ENCODE measurements around the gene CXCL11.
"Not testable (repeated sequence)": the region's sequence is repeated elsewhere in the genome, so short reads cannot be mapped to it uniquely, and the experiment has no call there.

The CXCL11 gene

DNA sequence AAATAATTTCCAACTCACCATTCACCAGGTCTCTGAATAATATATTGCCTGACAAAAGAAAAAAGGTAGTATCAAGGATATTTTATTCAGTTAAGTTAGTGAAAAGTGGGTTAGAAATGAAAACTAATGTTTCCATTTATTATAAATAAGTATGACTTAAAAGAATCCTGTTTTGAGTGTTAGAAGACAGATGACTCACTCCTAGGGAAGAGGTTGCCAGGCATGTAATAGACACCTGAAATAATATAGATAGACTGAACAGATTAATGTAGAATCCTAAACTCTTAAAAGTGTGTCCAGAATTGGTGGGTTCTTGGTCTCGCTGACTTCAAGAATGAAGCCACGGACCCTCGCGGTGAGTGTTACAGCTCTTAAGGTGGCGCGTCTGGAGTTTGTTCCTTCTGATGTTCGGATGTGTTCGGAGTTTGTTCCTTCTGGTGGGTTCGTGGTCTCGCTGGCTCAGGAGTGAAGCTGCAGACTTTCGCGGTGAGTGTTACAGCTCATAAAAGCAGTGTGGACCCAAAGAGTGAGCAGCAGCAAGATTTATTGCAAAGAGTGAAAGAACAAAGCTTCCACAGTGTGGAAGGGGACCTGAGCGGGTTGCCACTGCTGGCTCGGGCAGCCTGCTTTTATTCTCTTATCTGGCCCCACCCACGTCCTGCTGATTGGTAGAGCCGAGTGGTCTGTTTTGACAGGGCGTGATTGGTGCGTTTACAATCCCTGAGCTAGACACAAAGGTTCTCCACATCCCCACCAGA, 6.5 kb upstream of the CXCL11 start:
- not testable (repeated sequence) for DNase-seq (ENCODE audit: low spot score)

DNA sequence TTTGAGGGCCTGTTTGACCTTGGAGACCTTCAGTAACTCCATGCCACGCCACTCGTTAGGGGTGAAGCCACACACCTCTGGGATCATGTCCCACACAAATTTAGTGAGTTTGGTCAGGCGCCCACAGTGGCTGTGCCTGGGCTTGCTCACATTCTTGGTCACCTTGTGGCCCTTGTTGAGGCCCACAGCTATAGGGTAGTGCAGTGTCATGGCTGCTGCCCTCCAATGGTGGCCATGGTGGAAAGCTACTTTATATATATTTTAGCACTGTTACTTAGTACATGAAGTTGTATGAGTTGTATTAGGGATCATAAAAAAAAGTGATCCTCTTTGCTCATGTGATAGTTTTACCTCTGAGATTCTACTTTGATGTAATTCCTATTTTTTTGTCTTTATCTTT, 985 bp upstream of the CXCL11 start:
- no peak for DNase-seq (ENCODE audit: low spot score)

DNA sequence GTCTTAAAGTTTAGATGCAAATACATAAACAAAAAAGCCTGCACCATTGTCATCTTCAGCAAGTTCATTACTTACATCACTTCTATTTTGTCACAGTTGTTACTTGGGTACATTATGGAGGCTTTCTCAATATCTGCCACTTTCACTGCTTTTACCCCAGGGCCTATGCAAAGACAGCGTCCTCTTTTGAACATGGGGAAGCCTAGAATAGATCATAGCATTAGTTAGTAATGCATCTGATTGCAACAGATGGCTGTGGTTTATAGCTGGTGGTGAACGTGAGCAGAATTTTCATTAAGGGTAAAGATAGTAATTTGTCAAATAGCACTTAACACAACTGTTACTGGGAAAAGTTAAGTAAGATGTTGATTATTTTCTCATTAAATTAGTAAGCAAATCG, 729 bp downstream of the CXCL11 start:
- DNase-seq (ENCODE audit: low spot score): peak; percentile 59

DNA sequence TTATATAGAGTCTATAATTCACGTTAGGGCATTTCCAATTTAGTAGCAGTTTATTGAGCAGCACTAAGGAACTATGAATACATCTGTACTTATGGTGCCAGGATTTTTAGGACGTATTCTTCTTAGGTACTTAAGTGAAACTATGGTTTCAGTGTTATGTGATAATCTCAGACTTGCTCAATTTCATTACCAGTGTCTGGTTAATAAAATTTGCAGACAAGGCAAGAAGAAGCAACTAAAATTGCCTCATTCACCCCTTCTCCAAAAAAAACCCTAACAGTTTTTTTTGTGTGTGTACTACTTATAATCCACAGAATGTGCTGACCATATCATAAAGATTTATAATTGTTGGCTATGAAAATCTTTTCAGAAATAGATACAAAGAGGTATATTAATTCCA, 6.6 kb downstream of the CXCL11 start:
- no peak for DNase-seq (ENCODE audit: low spot score)

DNA sequence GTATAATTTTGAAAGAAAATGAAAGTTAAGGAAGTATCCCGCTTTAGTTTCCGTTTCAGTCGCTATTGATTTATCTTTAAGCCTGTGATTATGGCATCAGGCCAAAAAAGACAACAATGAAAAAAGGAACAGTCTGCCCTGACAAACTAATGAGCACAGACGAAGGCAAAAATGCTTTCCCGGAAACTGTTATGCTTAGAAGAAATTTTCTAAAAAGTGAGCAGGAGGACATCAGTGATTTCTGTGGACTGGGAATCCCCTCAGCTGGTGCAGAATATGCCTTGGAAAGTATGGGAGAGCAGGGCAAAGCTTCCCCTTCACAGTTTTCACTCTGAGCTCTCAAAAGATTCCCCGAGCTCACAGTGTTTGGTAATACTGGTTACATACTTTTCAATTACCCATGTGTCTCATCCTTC, 7.5 kb downstream of the CXCL11 start:
- DNase-seq (ENCODE audit: low spot score): peak; percentile 34

DNA sequence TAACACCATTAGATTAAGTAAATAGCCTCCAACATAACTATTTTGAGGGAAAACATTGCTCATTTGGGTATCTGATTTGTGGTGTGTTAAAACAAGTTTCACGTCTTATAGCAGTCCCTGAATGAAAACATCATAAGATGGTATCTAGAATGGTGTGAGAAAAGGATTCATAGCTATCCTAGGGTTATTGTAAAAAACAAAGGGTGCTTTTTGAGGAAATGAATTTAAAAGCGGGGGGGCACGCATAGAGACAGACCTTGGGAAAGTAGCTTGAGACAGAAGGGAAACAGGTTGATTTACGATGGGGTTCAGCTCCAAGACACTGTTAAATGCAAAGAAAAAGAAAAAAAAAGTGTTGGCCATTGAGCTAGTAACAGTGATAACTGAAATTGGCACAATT, 11.8 kb downstream of the CXCL11 start:
- no peak for DNase-seq (ENCODE audit: low spot score)

DNA sequence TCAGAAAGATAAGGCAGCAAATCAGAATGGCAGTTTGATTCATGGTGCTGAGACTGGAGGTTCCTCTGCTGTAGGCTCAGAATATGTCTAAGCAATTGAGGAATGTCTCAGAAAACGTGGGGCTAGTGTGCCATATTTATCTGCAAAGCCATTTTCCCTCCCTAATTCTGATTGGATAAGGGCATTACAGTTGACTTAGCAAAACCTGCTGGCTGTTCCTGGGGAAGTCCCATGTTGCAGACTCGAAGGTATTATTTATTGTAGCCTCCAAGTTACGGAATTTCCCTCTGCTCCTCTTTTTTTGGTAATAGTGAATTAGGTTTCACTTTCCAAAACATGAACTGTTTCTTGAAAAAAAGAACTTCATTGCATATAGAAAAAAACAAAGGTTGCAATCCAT, 12.5 kb downstream of the CXCL11 start, which contains the start of gene CXCL10:
CXCL10 (minus strand) TSS at position 109 of the 400 bp plus-strand sequence; CDS start at position 43, 66 bp downstream.
- no peak for DNase-seq (ENCODE audit: low spot score)

DNA sequence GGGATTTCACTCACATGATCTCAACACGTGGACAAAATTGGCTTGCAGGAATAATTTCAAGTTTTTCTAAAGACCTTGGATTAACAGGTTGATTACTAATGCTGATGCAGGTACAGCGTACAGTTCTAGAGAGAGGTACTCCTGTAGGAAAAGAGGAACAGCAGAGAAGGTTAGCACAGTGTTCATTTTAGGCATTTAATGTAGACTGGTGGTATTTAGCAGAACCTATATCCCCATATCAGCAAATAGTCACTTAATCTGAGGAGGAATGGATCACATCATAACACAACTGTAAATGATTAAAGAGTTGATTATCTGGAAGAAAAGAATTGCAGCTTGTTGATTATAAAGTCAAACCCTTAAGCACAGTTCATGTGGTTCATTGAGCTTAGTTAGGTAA, 13.2 kb downstream of the CXCL11 start:
- no peak for DNase-seq (ENCODE audit: low spot score)

DNA sequence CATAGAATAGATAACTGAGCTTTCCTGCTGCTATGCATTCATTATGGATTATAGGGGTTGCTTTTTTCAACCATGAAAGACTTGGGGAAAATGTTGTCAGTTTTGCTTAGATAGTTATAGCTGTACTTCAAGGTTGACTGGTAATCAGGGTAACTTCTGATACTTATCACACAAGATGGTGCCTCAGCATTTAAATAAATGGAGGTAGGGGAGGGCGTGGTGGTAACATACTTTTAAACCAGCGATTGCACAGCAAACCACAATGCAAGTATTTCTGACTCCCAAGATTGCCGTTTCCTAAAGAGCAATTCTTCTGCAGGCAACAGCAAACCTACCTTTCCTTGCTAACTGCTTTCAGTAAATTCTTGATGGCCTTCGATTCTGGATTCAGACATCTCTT, 13.8 kb downstream of the CXCL11 start:
- no peak for DNase-seq (ENCODE audit: low spot score)

DNA sequence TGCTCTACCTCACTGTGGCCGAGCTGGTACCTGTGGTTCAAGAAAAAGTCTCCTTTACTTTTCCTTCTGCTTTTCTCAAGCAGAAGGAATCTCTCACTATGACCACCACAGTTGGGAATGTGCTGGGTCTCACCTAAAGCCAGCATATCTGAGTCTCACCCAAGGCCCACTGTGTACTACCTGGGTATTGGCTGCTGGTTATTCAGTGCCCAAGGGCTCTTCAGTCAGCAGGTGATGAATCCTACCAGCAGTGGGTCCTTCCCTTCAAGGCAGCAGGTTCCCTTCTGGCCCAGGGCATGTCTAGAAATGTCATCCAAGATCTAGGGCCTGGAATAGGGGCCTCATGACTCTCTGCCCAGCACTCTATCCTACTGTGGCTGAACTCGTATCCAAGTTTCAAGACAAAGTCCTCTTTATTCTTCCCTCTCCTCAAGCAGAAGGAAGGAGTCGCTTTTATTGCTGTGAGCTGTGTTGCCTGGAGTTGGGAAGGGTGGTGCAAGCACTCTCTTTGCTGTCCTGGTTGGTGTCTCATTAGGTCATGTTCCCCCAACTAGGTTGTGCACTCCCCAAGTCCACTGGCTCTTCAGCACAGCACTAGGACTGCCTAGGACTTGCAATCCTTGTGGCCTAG, 18.7 kb downstream of the CXCL11 start:
- no peak for DNase-seq (ENCODE audit: low spot score)

DNA sequence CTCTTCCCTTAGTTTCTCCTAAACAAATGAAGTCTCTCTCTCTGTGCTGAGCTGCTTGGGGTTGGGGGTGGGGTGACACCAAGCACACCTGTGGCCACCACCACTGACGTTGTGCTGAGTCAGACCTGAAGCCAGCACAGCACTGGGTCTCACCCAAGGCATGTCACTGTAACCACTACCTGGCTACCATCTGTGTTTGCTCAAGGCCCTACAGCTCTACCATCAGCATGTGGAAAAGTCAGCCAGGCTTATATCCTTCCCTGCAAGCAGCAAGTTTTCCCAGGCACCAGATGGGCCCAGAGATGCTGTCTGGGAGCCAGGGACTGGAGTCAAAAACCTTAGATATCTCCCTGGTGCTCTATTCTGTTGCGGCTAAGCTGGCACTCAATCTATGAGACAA, 19.5 kb downstream of the CXCL11 start:
- DNase-seq (ENCODE audit: low spot score): no peak

DNA sequence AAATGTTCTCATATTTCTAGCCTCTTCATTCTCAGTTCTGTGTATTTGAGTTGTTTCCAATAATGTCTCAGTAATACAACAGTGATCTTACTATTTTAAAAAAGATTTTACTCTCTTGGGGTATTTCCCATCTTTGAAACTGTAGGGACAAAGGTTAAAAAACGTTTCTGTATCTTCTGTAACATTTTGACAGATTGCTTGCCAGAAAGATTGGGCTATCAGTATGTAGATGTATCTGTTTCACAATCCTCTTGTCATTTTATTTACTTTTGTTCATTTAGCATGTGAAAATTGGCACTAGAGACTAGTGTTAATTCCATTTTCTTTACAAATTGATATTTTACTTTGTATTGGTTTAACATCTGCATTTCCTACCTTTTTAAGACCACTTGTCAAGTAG, 22.3 kb downstream of the CXCL11 start:
- no peak for DNase-seq (ENCODE audit: low spot score)

DNA sequence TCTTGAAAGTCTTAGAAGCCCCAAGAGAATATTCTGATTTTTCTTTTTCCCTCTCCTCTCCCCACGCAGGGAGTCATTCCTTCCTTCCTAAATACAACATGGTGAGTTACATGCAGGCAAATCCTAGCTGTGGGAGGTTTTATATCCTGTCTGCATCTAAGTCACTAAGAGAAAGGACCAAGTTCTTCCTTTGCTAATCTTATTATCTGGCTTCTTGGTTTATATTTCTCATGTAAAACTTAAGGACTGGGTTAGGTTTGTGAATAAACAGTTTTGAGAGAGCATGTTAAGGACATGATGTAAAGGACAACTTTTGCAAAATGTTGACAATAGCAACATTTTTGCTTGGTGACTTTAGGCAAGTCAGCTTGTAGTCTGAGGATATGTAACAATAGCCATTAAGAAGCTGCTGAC, 23.5 kb downstream of the CXCL11 start:
- no peak for DNase-seq (ENCODE audit: low spot score)

DNA sequence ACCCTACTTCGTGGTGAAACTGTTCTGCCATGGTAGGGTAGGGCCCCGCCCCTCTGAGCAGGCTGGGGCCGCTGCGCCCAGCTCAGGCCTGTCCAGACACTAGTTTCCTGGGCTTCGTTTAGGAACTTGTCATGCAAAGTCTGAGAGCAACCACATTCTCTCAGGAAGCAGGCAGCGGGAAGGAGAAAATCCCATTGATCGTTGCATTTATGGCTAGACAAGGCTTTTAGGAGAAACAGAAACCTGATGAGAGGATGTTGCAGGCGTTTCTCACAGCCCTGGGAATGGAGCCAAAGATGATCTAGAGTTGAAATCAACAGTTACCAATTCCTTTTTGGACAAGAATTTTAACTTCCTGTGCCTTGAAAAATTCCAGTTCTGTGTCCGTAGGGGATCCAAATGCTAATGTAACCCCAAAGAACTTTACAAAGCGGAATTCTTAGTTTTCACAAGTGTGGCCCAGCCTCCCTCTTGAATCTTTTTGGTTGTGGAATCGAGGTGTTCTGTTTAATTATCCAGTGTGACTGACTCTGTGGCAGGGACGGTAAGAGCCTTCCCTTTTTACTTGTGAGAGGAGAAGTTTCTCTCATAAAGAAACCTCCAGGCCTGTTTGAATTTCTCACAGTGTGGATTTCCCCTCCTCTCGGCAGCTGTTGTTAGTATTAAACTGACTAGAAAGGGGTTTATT, 24.0 kb downstream of the CXCL11 start:
- no peak for DNase-seq (ENCODE audit: low spot score)

DNA sequence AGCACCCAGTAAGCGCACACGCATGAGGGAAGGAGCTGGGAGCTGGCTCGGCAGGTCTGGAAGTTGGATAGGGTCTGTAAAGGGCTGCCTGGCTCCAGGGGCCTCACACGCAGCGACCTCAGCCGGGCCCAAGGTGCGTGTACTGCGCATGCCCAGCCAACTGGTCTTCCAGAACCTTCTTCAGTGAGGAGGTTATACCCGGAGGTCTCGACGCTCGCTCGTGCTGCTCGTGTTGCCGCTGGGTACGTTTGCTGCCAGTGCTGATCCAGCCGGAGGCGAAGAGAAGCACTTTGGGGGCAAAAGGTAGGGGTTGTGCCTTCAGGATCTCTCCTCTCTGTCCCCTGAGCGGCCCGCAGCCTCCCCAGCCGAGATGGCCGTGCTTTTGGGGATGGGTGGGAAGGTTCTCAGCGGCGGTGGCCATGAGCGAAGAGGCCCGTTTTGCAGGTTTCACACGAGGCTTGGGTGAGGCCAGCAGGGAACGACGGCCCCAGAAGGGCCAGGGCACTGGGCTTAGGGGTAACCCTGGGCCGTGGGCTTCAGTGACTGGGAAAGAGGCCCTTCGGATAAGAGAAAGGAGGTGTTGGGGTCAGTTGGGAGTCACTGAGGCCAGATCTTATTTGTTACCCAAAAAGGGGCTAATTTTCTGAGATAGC, 24.7 kb downstream of the CXCL11 start:
- no peak for DNase-seq (ENCODE audit: low spot score)

DNA sequence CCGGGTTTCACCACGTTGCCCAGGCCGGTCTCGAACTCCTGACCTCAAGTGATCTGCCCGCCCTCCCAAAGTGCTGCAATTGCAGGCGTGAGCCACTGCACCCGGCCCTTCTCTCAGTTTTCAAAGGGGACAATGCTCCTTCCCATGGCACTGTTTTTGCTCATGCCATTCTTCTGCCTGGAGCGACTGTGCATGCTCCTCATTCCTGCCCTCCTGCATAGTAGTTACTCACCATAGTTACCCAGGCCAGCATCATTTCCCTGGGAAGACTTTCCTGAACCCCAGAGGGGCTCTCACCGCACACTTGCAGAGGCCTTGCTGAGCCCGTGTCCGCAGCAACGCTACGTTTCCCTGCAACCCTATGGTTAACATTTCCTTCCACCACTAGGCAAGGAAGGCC, 25.3 kb downstream of the CXCL11 start:
- DNase-seq (ENCODE audit: low spot score): no peak

DNA sequence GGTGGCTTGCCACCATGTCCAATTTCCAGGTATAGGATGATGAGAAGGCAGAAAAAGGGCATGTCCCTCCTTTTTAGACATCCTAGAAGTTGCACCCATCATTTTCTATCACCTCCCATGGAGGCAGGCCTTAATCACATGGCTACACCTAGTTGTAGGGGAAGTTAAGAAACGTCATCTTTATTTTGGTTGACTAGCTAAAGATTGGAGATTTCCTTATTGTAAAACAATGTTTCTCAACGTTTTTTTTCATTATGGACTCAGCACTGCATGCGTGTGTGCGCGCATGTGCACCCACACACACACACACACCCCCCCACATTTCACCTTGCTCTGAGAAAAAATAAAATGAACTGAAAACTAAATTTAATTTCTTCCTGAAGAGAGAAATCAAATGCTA, 26.6 kb downstream of the CXCL11 start:
- no peak for DNase-seq (ENCODE audit: low spot score)

DNA sequence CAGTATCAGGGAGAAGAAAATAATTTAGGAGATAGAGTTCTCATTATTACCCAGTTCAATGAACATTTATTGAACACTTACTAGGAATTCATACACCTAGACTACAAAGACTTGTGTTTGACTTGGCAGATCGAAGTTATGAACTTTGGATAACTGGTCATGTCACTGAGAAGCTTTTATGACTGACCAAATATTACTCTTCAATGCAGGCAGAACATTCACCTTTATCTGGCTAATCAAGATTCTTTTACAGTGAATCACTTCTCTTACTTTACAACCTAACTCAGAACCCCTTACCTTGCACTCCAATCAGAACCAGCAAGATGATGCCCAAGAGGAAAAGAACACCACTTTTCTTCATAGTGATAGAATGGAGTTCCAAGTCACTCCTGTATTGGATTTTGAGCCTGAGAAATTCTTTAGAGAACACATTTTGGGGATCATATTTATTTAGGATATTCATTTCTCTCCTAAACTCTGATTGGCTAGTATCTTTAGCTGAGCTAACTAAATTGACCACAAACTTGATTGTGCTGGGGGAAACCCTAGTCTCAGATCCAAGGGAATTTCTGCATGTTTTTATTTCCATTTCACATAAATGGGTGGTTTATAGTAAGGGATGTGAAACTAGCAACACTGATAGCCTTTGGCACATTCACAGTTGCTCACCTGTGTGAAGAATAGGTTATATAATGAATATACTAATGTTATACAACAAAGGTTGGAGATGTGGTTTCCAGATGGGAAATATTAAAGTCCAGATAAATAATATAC, 28.6 kb downstream of the CXCL11 start, which contains the start of gene CXCL9:
CXCL9 (minus strand) TSS at position 421 of the 774 bp plus-strand sequence; CDS start at position 361, 60 bp downstream.
- no peak for DNase-seq (ENCODE audit: low spot score)

DNA sequence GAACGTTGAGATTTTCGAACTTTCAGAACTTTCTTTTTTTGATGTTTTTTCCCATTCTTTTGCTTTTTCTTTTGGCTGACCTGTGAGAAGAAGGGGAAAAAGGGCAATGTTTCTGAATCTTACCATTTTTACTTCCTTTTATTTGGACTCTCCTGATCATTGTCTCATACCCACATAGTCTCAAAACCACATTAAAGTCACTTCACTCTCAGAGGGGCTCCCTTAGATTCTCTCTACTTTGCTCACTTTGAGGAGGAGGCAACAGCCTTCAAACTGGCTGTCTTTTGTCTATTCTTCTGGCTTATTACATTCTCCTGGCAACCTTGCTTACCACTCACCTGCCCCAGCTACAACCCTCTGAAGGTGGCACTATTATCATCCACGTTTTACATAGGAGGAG, 32.2 kb downstream of the CXCL11 start:
- DNase-seq (ENCODE audit: low spot score): no peak

DNA sequence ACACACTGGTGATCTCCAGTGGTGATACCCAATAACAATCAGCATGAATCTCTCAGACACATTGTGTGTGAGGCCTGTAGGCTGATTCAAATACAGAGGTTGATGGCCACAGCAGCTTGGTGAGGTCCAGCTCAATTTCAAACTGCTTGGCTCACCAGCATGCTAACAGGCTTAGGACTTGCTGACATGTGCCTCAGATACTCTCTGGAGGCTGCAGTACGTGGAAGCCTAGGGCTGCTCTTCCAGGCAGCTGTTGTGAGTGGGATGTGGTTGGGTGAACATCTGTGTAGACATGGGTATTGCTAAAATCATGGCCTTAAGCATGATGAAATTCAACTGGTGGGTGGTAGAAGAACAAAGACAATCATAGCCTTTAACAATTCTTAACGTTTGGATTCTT, 32.8 kb downstream of the CXCL11 start:
- DNase-seq (ENCODE audit: low spot score): no peak

DNA sequence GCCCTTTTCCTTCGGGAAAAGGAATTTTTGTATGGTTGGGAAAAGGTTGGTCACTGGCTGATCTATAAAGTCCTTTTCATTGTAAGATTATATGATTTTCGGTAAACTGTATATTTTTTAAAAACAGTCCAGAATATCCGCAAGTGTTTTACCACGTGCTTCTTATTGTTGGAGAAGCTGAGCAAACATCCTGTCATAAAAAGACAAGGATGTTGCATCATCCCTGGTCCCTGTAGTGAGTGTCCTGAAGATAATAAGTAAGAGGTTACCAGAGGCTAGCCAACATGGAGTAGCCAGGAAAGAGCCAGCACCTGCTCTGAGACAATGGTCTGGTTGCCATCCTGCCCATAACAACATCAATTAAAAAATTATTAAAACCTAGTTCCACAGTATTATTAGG, 33.7 kb downstream of the CXCL11 start:
- no peak for DNase-seq (ENCODE audit: low spot score)

DNA sequence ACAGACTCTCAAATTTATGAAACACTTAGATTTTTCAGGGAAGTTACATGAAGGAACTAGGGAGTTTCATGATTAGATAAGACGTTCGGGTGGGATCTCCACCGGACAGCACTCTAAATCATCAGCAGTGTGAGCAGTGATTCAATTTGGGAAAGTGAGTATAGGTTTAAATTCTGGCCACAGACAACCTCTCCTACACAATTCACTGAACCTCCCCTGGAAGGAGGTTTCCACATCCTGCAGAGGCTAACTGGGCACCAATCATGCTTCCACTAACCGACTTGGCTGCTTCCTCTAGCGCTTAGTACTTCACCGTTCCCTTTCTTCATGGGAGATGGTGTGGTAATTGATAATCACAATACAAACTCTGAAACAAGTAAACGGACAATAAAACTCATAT, 34.2 kb downstream of the CXCL11 start:
- no peak for DNase-seq (ENCODE audit: low spot score)

Data from NAMALWA (cell line).